Tibial nerve (tissue), 4 donors: Measurements from ENCODE around the gene SAMD8.

Experiments used
- CTCF ChIP-seq, 5 experiments: fragments of 200-600 bp in 3 of 5; fragments of 450-650 bp in 2 of 5; sonication (generic) in 3 of 5; IDR thresholded peaks; one replicate each; pipeline ENCODE4 v1.5.1; 2016 to 2019; ENCODE audit warnings: antibody characterized with exemption in 5 of 5, mild to moderate bottlenecking in 3 of 5, moderate library complexity in 2 of 5
- EP300 ChIP-seq, 2 donors: sonication (generic); formaldehyde crosslinking; IDR thresholded peaks; one replicate each; pipeline ENCODE4 v1.6.1; 2017; ENCODE audit warnings: antibody characterized with exemption in 2 of 2, mild to moderate bottlenecking in 1 of 2
- POLR2A ChIP-seq, 2 donors: fragments of 450-650 bp; IDR thresholded peaks; one replicate each; pipeline ENCODE4 v1.6.1; 2017; ENCODE audit warnings: antibody characterized with exemption in 2 of 2, mild to moderate bottlenecking in 2 of 2, moderate library complexity in 2 of 2

GRCh38 chr10:75143353-75143752, 31.9 kb downstream of the SAMD8 start:
- TF ChIP-seq CTCF (IDR thresholded peaks at IDR 0.05) (no peak), EP300 (IDR thresholded peaks at IDR 0.05) (no peak), POLR2A (IDR thresholded peaks at IDR 0.05) (no peak)
